GM19240 (cell line): Measurements from ENCODE around the gene ZBTB46.

Experiments used
- DNase-seq: peaks from one replicate; pipeline ENCODE4 v3.0.0; 2011; ENCODE audit warnings: low spot score; ENCODE audit not compliant: insufficient read length

Gene ZBTB46

GRCh38 chr20:63767886-63768285, 63.2 kb downstream of the ZBTB46 start:
- no peak for DNase-seq

GRCh38 chr20:63767456-63767855, 63.6 kb downstream of the ZBTB46 start:
- DNase-seq = no peak

GRCh38 chr20:63766695-63767426, 64.2 kb downstream of the ZBTB46 start:
- DNase-seq = no peak

- DNase-seq = no peak
These were observed 65.2 kb downstream of the ZBTB46 start for GRCh38 chr20:63765902-63766301.

- no peak for DNase-seq
These were observed 65.8 kb downstream of the ZBTB46 start for GRCh38 chr20:63765082-63765873.

GRCh38 chr20:63759377-63759901, 71.6 kb downstream of the ZBTB46 start:
- DNase-seq = no peak

GRCh38 chr20:63758152-63758551, 72.9 kb downstream of the ZBTB46 start:
- DNase-seq = no peak

GRCh38 chr20:63756648-63756991, 74.4 kb downstream of the ZBTB46 start:
- no peak for DNase-seq

GRCh38 chr20:63755933-63756647, 75.0 kb downstream of the ZBTB46 start:
- DNase-seq = no peak

- no peak for DNase-seq
These were observed 77.1 kb downstream of the ZBTB46 start for GRCh38 chr20:63754008-63754407.

GRCh38 chr20:63753381-63753780, 77.7 kb downstream of the ZBTB46 start:
- DNase-seq = no peak

GRCh38 chr20:63752411-63753101, 78.5 kb downstream of the ZBTB46 start:
- no peak for DNase-seq

GRCh38 chr20:63751471-63752271, 79.4 kb downstream of the ZBTB46 start:
- DNase-seq = no peak

- DNase-seq = no peak
These were observed 80.1 kb downstream of the ZBTB46 start for GRCh38 chr20:63750807-63751470.

- DNase-seq = no peak
These were observed 81.2 kb downstream of the ZBTB46 start for GRCh38 chr20:63749597-63750508.

GRCh38 chr20:63748934-63749270, 82.2 kb downstream of the ZBTB46 start:
- DNase-seq = no peak

- DNase-seq = no peak
These were observed 82.8 kb downstream of the ZBTB46 start for GRCh38 chr20:63748070-63748933.

- DNase-seq = no peak
These were observed 83.4 kb downstream of the ZBTB46 start for GRCh38 chr20:63747622-63748069.
